HepG2 (cell line): ENCODE data around the gene NFIL3. TPM values are rescaled to one million over a fixed set of nuclear protein-coding genes. Genes with fewer than 3 reads are reported as not detected.
A peak's percentile ranks its signal among the peaks of the same experiment; 100 is the strongest.

Experiments used
- ARID5B ChIP-seq: IDR thresholded peaks from 2 replicates; pipeline ENCODE4 v1.4.0; 2020; ENCODE audit warnings: mild to moderate bottlenecking, missing genetic modification reagents
- ATF1 ChIP-seq: IDR thresholded peaks from 2 replicates; pipeline ENCODE4 v1.6.1; 2016; ENCODE audit warnings: mild to moderate bottlenecking, control low read depth
- CBFB ChIP-seq: sonication (generic); formaldehyde crosslinking; IDR thresholded peaks from 2 replicates; pipeline ENCODE4 v1.4.0; 2020; ENCODE audit warnings: missing genetic modification reagents
- ETV5 ChIP-seq: IDR thresholded peaks from 2 replicates; pipeline ENCODE4 v1.6.1; 2018; ENCODE audit warnings: missing biosample characterization, missing genetic modification reagents, inconsistent platforms, borderline replicate concordance
- EZH2 ChIP-seq: conservative IDR thresholded peaks from 2 replicates; pipeline ENCODE4 v1.6.1; 2012; ENCODE audit warnings: mild to moderate bottlenecking, low read depth, low read length, moderate library complexity
- FIP1L1 ChIP-seq: fragments of 200-400 bp; formaldehyde crosslinking; IDR thresholded peaks from 2 replicates; pipeline ENCODE4 v1.6.1; 2018; ENCODE audit warnings: low read depth, mild to moderate bottlenecking, low read length, moderate library complexity, borderline replicate concordance; ENCODE audit not compliant: insufficient read depth
- FOXA1 ChIP-seq, 2 experiments: fragments of 450-650 bp in 1 of 2; sonication (generic) in 1 of 2; formaldehyde crosslinking in 1 of 2; IDR thresholded peaks; 2 replicates each; pipeline versions ENCODE4 v1.4.0 to v1.6.1; 2016 to 2020; ENCODE audit warnings: missing genetic modification reagents in 1 of 2
- FOXP1 ChIP-seq, 2 experiments: fragments of 450-650 bp in 1 of 2; IDR thresholded peaks; 2 replicates each; pipeline ENCODE4 v1.6.1; 2017 to 2018; ENCODE audit warnings: antibody characterized with exemption in 1 of 2
- HNF4G ChIP-seq, 2 experiments: sonication (generic) in 1 of 2; formaldehyde crosslinking in 1 of 2; IDR thresholded peaks; 2 replicates each; pipeline versions ENCODE4 v1.4.0 to v1.6.1; 2011 to 2020; ENCODE audit warnings: borderline replicate concordance in 2 of 2, low read depth in 2 of 2, mild to moderate bottlenecking in 2 of 2, low read length in 1 of 2, missing genetic modification reagents in 1 of 2, moderate library complexity in 1 of 2
- MED8 ChIP-seq: sonication (generic); formaldehyde crosslinking; IDR thresholded peaks from 2 replicates; pipeline ENCODE4 v1.8.1; 2023; ENCODE audit warnings: mild to moderate bottlenecking, missing genetic modification reagents; ENCODE audit not compliant: insufficient replicate concordance
- REST ChIP-seq, 2 experiments: IDR thresholded peaks; 2 replicates each; pipeline ENCODE4 v1.6.1; 2011 to 2012; ENCODE audit warnings: low read length in 2 of 2, borderline replicate concordance in 1 of 2, low read depth in 1 of 2, mild to moderate bottlenecking in 1 of 2, moderate library complexity in 1 of 2
- SOX6 ChIP-seq, 2 experiments: fragments of 450-650 bp in 1 of 2; sonication (generic) in 1 of 2; formaldehyde crosslinking in 1 of 2; IDR thresholded peaks; 2 replicates each; pipeline versions ENCODE4 v1.4.0 to v1.6.1; 2017 to 2020; ENCODE audit warnings: antibody characterized with exemption in 1 of 2, mild to moderate bottlenecking in 1 of 2, missing genetic modification reagents in 1 of 2
- ZBTB38 ChIP-seq: sonication (generic); formaldehyde crosslinking; IDR thresholded peaks from 2 replicates; pipeline ENCODE4 v1.5.1; 2020; ENCODE audit warnings: mild to moderate bottlenecking, missing genetic modification reagents
- ZNF800 ChIP-seq: sonication (generic); formaldehyde crosslinking; IDR thresholded peaks from 2 replicates; pipeline ENCODE4 v1.4.0; 2020; ENCODE audit warnings: missing genetic modification reagents
- polyA plus RNA-seq, 8 experiments: library from polyadenylated mRNA; depleted of rRNA in 3 of 8; stranded (reverse) in 7 of 8; unstranded in 1 of 8; fragments of >200 nt; fragmentation: Illumina TruSeq in 4 of 8; extraction: Trizol in 4 of 8; gene quantifications; 2 replicates each; pipeline versions ENCODE4 v1.2.1 to v1.2.3, GENCODE V29; 2011 to 2016; ENCODE audit warnings: low read depth in 4 of 8, missing spikeins in 1 of 8, mixed read lengths in 1 of 8; ENCODE audit not compliant: insufficient read depth in 1 of 8
- total RNA-seq, 5 experiments: library from RNA; depleted of rRNA; stranded (reverse); fragments of >200 nt; fragmentation: Illumina TruSeq; extraction: Trizol; gene quantifications; 2 replicates each; pipeline ENCODE4 v1.2.3, GENCODE V29; 2016; ENCODE audit warnings: low read depth in 1 of 5
- TF ChIP-seq, protein P1 (sequence below): sonication (generic); formaldehyde crosslinking; IDR thresholded peaks from 2 replicates; pipeline ENCODE4 v1.5.0; 2020; ENCODE audit warnings: missing genetic modification reagents

NFIL3 gene
- total and polyA plus RNA-seq, 2 of the 13 experiments (the other 11 are each of a cell fraction or from before 2014, with no cell fraction given), result 46.6 to 54.2 TPM

DNA sequence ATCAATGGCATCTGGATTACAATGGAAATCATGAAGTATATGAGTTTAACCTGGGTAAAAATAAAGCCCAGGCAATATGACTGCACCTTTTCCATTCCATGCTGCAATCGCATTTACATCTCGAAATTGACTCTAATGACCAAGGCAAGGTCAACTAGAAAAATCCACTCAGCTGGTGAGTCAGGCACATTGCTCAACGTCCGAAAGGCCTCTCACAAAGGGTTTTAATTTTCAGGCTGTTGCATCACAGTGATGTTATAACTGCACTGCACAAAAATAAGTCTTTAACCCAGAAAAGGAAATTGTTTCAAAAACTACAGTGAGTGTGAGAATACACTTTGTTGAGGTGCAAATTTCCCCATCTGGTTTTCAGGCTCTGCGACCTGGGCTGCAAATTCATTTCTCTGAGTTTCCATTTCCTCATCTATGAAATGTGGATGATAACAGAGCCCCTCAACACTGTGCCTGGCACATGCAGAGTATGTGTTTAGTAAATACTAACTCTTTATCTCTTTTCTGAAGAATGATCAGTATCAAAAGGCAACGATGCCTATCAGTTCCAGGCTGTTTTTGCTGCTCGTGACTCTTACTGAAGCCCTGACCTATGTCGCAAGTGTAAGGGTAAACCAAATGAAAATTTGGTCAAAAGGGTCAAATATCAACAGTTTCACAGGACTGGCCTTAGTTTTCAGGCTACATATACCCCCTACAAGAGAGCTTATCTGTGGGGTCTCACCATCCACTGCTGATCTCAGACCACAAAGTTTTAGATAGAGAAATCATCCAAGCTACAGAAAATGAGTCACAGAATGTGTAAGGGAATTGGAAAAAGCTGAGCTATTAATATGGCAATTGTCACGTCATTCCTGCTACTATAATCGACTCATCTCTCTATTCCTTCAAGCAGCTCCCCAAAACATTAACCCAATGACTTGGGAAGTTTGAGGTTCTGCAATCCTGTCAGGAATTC, 4.1 kb downstream of the NFIL3 start (continued):
- TF ChIP-seq ARID5B (peak; percentile 93), ZBTB38 (CRISPR knock-in tag) (no peak), FOXA1 (IDR thresholded peaks at IDR 0.05) (no peak), FOXA1 (CRISPR knock-in tag; IDR thresholded peaks at IDR 0.05) (peak; percentile 72), ATF1 (CRISPR knock-in tag) (peak; percentile 67), REST (IDR thresholded peaks at IDR 0.05; ENCODE audit: borderline replicate concordance in 1 of 2, low read depth in 1 of 2, low read length in 2 of 2) (peak in 1 of 2 experiments; percentile 71; a peak in 1 of 4 replicates), ZNF800 (CRISPR knock-in tag) (peak; percentile 33; the same call in 1 of the 2 replicates), FOXP1 (IDR thresholded peaks at IDR 0.05) (no peak), FOXP1 (CRISPR knock-in tag; IDR thresholded peaks at IDR 0.05) (peak; percentile 54), CBFB (CRISPR knock-in tag) (0 out of 2 replicates have a peak, but pooled peaks have one; percentile 51), ETV5 (CRISPR knock-in tag) (peak; percentile 61; the same call in 1 of the 2 replicates), EZH2 (no peak), FIP1L1 (no peak), SOX6 (IDR thresholded peaks at IDR 0.05) (no peak), SOX6 (CRISPR knock-in tag; IDR thresholded peaks at IDR 0.05) (peak; percentile 94), HNF4G (IDR thresholded peaks at IDR 0.05; ENCODE audit: borderline replicate concordance, low read depth, low read length) (peak; percentile 44; the same call in 1 of the 2 replicates), HNF4G (CRISPR knock-in tag; IDR thresholded peaks at IDR 0.05; ENCODE audit: borderline replicate concordance, low read depth) (0 out of 2 replicates have a peak, but pooled peaks have one; percentile 39), MED8 (CRISPR knock-in tag) (no peak)
- TF ChIP-seq, protein P1, sequence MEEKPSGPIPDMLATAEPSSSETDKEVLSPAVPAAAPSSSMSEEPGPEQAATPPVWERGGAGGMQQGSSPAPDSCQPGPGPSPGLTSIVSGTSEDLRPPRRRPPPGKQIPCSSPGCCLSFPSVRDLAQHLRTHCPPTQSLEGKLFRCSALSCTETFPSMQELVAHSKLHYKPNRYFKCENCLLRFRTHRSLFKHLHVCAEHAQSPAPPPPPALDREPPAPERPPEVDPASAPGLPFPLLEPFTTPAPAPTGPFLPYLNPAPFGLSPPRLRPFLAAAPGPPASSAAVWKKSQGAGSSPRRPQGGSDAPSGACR (CRISPR knock-in tag), result peak; percentile 82; the same call in 1 of the 2 replicates
